ENCODE data around the gene RAB11A.

RAB11A gene

GRCh38 chr15:65918357-65918920 is 49.1 kb downstream of the RAB11A start:
- Histone ChIP-seq H3K4me2 (ENCODE audit: insufficient read depth, low read length) (no peak overlapping the region), H2AFZ (ENCODE audit: low read depth, low read length) (no peak overlapping the region), H3K36me3 (ENCODE audit: insufficient read depth, low read length) (no peaks in the 10 kb centered on the region), H3K27ac (ENCODE audit: low read length) (no peak overlapping the region), H3K9me3 (ENCODE audit: insufficient read depth, low read length, severe bottlenecking) (no peaks in the 10 kb centered on the region), H3K4me1 (ENCODE audit: insufficient read depth, low read length) (no peaks in the 10 kb centered on the region), H3K9ac (ENCODE audit: low read depth, low read length) (no peak overlapping the region), H3K27me3 (ENCODE audit: insufficient read depth, low read length, poor library complexity) (no peaks in the 10 kb centered on the region), H3K79me2 (ENCODE audit: insufficient read depth, low read length) (no peaks in the 10 kb centered on the region), H4K20me1 (ENCODE audit: insufficient read depth, low read length) (no peaks in the 10 kb centered on the region), H3K4me3 (ENCODE audit: low read depth in 1 of 2, low read length in 2 of 2) (no peak overlapping the region)
- no peak for DNase-seq
- no peak for TF ChIP-seq EZH2 (IDR thresholded peaks at IDR 0.05; ENCODE audit: borderline replicate concordance, low read depth, low read length, severe bottlenecking)
- no peak for ATAC-seq (ENCODE audit: insufficient read depth, low read depth)

GRCh38 chr15:65918945-65919344 is 49.7 kb downstream of the RAB11A start:
- Histone ChIP-seq H3K9me3 (ENCODE audit: insufficient read depth, low read length, severe bottlenecking) (no peaks in the 10 kb centered on the region), H3K79me2 (ENCODE audit: insufficient read depth, low read length) (no peaks in the 10 kb centered on the region), H3K9ac (ENCODE audit: low read depth, low read length) (no peak overlapping the region), H3K4me2 (ENCODE audit: insufficient read depth, low read length) (no peak overlapping the region), H4K20me1 (ENCODE audit: insufficient read depth, low read length) (no peaks in the 10 kb centered on the region), H3K27me3 (ENCODE audit: insufficient read depth, low read length, poor library complexity) (no peaks in the 10 kb centered on the region), H3K36me3 (ENCODE audit: insufficient read depth, low read length) (no peaks in the 10 kb centered on the region), H3K27ac (ENCODE audit: low read length) (no peak overlapping the region), H3K4me1 (ENCODE audit: insufficient read depth, low read length) (no peaks in the 10 kb centered on the region), H2AFZ (ENCODE audit: low read depth, low read length) (no peak overlapping the region), H3K4me3 (ENCODE audit: low read depth in 1 of 2, low read length in 2 of 2) (no peak overlapping the region)
- no peak for DNase-seq
- no peak for ATAC-seq (ENCODE audit: insufficient read depth, low read depth)
- TF ChIP-seq EZH2 (IDR thresholded peaks at IDR 0.05; ENCODE audit: borderline replicate concordance, low read depth, low read length, severe bottlenecking) = no peak
- TF ChIP-seq CTCF (IDR thresholded peaks at IDR 0.05; ENCODE audit: borderline replicate concordance, extremely low read depth, low read length, poor library complexity, severe bottlenecking) = no peak

GRCh38 chr15:65919353-65919752 is 50.1 kb downstream of the RAB11A start:
- no peaks in the 10 kb centered on the region for H3K4me1 ChIP-seq (ENCODE audit: insufficient read depth, low read length)
- H4K20me1 ChIP-seq (ENCODE audit: insufficient read depth, low read length) = no peaks in the 10 kb centered on the region
- no peak overlapping the region for H3K4me2 ChIP-seq (ENCODE audit: insufficient read depth, low read length)
- no peak overlapping the region for H3K9ac ChIP-seq (ENCODE audit: low read depth, low read length)
- H3K27ac ChIP-seq (ENCODE audit: low read length) = no peak overlapping the region
- no peak overlapping the region for H3K4me3 ChIP-seq (ENCODE audit: low read depth in 1 of 2, low read length in 2 of 2)
- no peak for TF ChIP-seq EZH2 (IDR thresholded peaks at IDR 0.05; ENCODE audit: borderline replicate concordance, low read depth, low read length, severe bottlenecking)
- TF ChIP-seq CTCF (IDR thresholded peaks at IDR 0.05; ENCODE audit: borderline replicate concordance, extremely low read depth, low read length, poor library complexity, severe bottlenecking) = no peak
- H3K79me2 ChIP-seq (ENCODE audit: insufficient read depth, low read length) = no peaks in the 10 kb centered on the region
- H3K27me3 ChIP-seq (ENCODE audit: insufficient read depth, low read length, poor library complexity) = no peaks in the 10 kb centered on the region
- no peak for ATAC-seq (ENCODE audit: insufficient read depth, low read depth)
- H3K36me3 ChIP-seq (ENCODE audit: insufficient read depth, low read length) = no peaks in the 10 kb centered on the region
- DNase-seq = no peak
- H3K9me3 ChIP-seq (ENCODE audit: insufficient read depth, low read length, severe bottlenecking) = no peaks in the 10 kb centered on the region
- H2AFZ ChIP-seq (ENCODE audit: low read depth, low read length) = no peak overlapping the region

- Histone ChIP-seq H2AFZ (ENCODE audit: low read depth, low read length) (no peak overlapping the region), H3K27ac (ENCODE audit: low read length) (no peak overlapping the region), H3K9me3 (ENCODE audit: insufficient read depth, low read length, severe bottlenecking) (no peaks in the 10 kb centered on the region), H4K20me1 (ENCODE audit: insufficient read depth, low read length) (no peaks in the 10 kb centered on the region), H3K79me2 (ENCODE audit: insufficient read depth, low read length) (no peaks in the 10 kb centered on the region), H3K9ac (ENCODE audit: low read depth, low read length) (no peak overlapping the region), H3K27me3 (ENCODE audit: insufficient read depth, low read length, poor library complexity) (no peaks in the 10 kb centered on the region), H3K4me1 (ENCODE audit: insufficient read depth, low read length) (no peaks in the 10 kb centered on the region), H3K4me3 (ENCODE audit: low read depth in 1 of 2, low read length in 2 of 2) (no peak overlapping the region), H3K4me2 (ENCODE audit: insufficient read depth, low read length) (no peak overlapping the region), H3K36me3 (ENCODE audit: insufficient read depth, low read length) (no peaks in the 10 kb centered on the region)
- ATAC-seq (ENCODE audit: insufficient read depth, low read depth) (no peak), DNase-seq (no peak)
- no peak for TF ChIP-seq CTCF (IDR thresholded peaks at IDR 0.05; ENCODE audit: borderline replicate concordance, extremely low read depth, low read length, poor library complexity, severe bottlenecking)
These were observed 50.8 kb downstream of the RAB11A start for GRCh38 chr15:65920121-65920520.

Measured in DND-41 (cell line).